ENCODE measurements around the gene MT1B. TPM values are rescaled to one million over a fixed set of nuclear protein-coding genes. Genes with fewer than 3 reads are reported as not detected.

Gene MT1B
- total and polyA plus RNA-seq, 2 experiments from 2014 or later: 0.47 TPM; not detected in 1

- WGBS (ENCODE audit: low lambda C conversion rate, missing lambda C conversion rate): 71% methylated on average over 1 of the region's 1 CpG
- H3K4me3 ChIP-seq: no peak overlapping the region
- no peak overlapping the region for H3K27ac ChIP-seq
- no peaks in the 10 kb centered on the region for H4K20me1 ChIP-seq (ENCODE audit: insufficient read depth, poor library complexity, severe bottlenecking)
- H3K27me3 ChIP-seq: no peaks in the 10 kb centered on the region
- H2AFZ ChIP-seq: no peak overlapping the region
- DNase-seq (ENCODE audit: low spot score): no peak
- no peaks in the 10 kb centered on the region for H3K4me1 ChIP-seq (ENCODE audit: insufficient read depth)
- H3K9me3 ChIP-seq (ENCODE audit: low read depth): no peaks in the 10 kb centered on the region
- H3K36me3 ChIP-seq (replicated peaks; ENCODE audit: insufficient read depth, low read depth): no peaks in the 10 kb centered on the region
- H3K79me2 ChIP-seq: no peaks in the 10 kb centered on the region
- TF ChIP-seq EZH2phosphoT487 (IDR thresholded peaks at IDR 0.05; ENCODE audit: low read depth, severe bottlenecking, unreplicated experiment) (no peak), EZH2 (IDR thresholded peaks at IDR 0.05; ENCODE audit: borderline replicate concordance) (no peak), CTCF (IDR thresholded peaks at IDR 0.05; ENCODE audit: poor library complexity) (no peak)
- no peaks in the 10 kb centered on the region for H3K9me2 ChIP-seq (replicated peaks; ENCODE audit: insufficient read depth)
- H3K4me2 ChIP-seq: no peak overlapping the region
Measured at GRCh38 chr16:56695246-56695645, 43.6 kb downstream of the MT1B start.

DNA sequence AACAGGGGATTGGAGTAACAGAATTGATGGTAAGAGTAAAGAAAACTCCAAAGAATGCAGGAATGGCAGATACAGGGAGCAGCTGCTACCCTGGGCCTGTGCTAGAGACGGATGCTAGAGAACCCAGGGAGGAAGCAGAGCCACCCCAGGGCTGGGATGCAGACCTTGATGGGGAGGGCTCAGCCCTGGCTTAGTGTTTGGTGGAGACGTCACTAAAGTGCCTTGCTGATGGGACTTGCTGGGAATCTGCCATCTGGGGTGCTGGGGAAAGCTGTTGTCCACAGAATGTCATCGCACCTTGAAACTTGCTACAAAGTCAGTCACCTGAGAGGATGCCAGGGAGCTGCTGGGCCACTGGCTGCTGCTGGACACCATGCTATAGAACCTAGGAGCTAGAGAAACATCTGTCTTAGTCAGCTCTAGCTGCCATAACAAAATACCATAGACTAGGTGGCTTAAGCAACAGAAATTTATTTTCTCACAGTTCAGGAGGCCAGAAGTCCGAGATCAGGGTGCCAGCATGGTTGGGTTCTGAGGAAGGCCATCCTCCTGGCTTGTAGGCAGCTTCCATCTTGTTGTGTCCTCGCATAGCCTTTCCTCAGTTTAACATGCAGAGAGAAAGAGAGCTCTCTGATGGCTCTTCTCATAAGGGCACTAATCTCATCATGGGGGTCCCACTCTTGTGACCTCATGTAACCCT is 45.9 kb downstream of the MT1B start:
- no peaks in the 10 kb centered on the region for H3K36me3 ChIP-seq (replicated peaks; ENCODE audit: insufficient read depth, low read depth)
- TF ChIP-seq EZH2 (IDR thresholded peaks at IDR 0.05; ENCODE audit: borderline replicate concordance) (no peak), EZH2phosphoT487 (IDR thresholded peaks at IDR 0.05; ENCODE audit: low read depth, severe bottlenecking, unreplicated experiment) (no peak), CTCF (IDR thresholded peaks at IDR 0.05; ENCODE audit: poor library complexity) (no peak)

DNA sequence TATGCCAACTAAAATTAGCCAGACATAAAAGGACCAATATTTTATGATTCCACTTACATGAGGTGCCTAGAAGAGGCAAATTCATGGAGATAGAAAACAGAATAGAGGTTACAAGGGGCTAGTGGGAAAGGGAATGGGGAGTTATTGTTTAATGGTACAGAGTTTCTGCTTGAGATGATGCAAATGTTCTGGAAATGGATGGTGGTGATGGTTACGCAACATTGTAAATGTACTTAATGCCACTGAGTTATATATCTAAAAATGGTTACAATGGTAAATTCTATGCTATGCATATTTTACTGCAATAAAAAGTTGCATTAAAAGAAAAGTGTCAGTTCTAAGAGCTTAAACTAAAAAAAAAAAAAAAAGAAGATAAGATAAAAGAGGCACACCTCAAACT is 48.5 kb downstream of the MT1B start:
- H3K9me3 ChIP-seq (ENCODE audit: low read depth): no peaks in the 10 kb centered on the region
- H3K79me2 ChIP-seq: no peaks in the 10 kb centered on the region
- no peaks in the 10 kb centered on the region for H3K27me3 ChIP-seq
- no peaks in the 10 kb centered on the region for H4K20me1 ChIP-seq (ENCODE audit: insufficient read depth, poor library complexity, severe bottlenecking)
- no peak overlapping the region for H3K27ac ChIP-seq
- no peaks in the 10 kb centered on the region for H3K9me2 ChIP-seq (replicated peaks; ENCODE audit: insufficient read depth)
- H3K4me2 ChIP-seq: no peak overlapping the region
- TF ChIP-seq CTCF (IDR thresholded peaks at IDR 0.05; ENCODE audit: poor library complexity) (no peak), EZH2 (IDR thresholded peaks at IDR 0.05; ENCODE audit: borderline replicate concordance) (no peak), EZH2phosphoT487 (IDR thresholded peaks at IDR 0.05; ENCODE audit: low read depth, severe bottlenecking, unreplicated experiment) (no peak)
- WGBS (ENCODE audit: low lambda C conversion rate, missing lambda C conversion rate): 59% methylated on average over 1 of the region's 1 CpG
- H3K36me3 ChIP-seq (replicated peaks; ENCODE audit: insufficient read depth, low read depth): no peaks in the 10 kb centered on the region
- no peak overlapping the region for H2AFZ ChIP-seq
- H3K4me3 ChIP-seq: no peak overlapping the region
- no peaks in the 10 kb centered on the region for H3K4me1 ChIP-seq (ENCODE audit: insufficient read depth)
- no peak for DNase-seq (ENCODE audit: low spot score)

More for the DNA sequence above, 45.9 kb downstream of the MT1B start:
- 89% methylated on average over 5 of the region's 5 CpGs for WGBS (ENCODE audit: low lambda C conversion rate, missing lambda C conversion rate)
- Histone ChIP-seq H3K79me2 (no peaks in the 10 kb centered on the region), H3K9me2 (replicated peaks; ENCODE audit: insufficient read depth) (no peaks in the 10 kb centered on the region), H3K27me3 (no peaks in the 10 kb centered on the region), H2AFZ (no peak overlapping the region), H3K4me1 (ENCODE audit: insufficient read depth) (no peaks in the 10 kb centered on the region), H3K4me3 (no peak overlapping the region), H3K4me2 (no peak overlapping the region), H3K9me3 (ENCODE audit: low read depth) (no peaks in the 10 kb centered on the region), H4K20me1 (ENCODE audit: insufficient read depth, poor library complexity, severe bottlenecking) (no peaks in the 10 kb centered on the region), H3K27ac (no peak overlapping the region)
- no peak for DNase-seq (ENCODE audit: low spot score)

Measured in hepatocyte (in vitro differentiated cells).